ENCODE measurements around the gene PPFIBP1.

Gene PPFIBP1

GRCh38 chr12:27711317-27711682 is 187.3 kb downstream of the PPFIBP1 start:
- TF ChIP-seq, protein P1, sequence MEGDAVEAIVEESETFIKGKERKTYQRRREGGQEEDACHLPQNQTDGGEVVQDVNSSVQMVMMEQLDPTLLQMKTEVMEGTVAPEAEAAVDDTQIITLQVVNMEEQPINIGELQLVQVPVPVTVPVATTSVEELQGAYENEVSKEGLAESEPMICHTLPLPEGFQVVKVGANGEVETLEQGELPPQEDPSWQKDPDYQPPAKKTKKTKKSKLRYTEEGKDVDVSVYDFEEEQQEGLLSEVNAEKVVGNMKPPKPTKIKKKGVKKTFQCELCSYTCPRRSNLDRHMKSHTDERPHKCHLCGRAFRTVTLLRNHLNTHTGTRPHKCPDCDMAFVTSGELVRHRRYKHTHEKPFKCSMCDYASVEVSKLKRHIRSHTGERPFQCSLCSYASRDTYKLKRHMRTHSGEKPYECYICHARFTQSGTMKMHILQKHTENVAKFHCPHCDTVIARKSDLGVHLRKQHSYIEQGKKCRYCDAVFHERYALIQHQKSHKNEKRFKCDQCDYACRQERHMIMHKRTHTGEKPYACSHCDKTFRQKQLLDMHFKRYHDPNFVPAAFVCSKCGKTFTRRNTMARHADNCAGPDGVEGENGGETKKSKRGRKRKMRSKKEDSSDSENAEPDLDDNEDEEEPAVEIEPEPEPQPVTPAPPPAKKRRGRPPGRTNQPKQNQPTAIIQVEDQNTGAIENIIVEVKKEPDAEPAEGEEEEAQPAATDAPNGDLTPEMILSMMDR (IDR thresholded peaks at IDR 0.05; ENCODE audit: insufficient read depth, low read length, poor library complexity, severe bottlenecking): no peak
- peak overlapping the region; percentile 96 for H3K4me3 ChIP-seq (replicated peaks; ENCODE audit: low read depth, low read length)
- no peak for DNase-seq (ENCODE audit: extremely low read depth, insufficient read length)

GRCh38 chr12:27711967-27712366 is 188.0 kb downstream of the PPFIBP1 start:
- Histone ChIP-seq H3K36me3 (ENCODE audit: control insufficient read depth, insufficient read depth, low read length) (peaks cover 5% of the 10 kb centered on the region), H3K27me3 (replicated peaks; ENCODE audit: control insufficient read depth, insufficient read depth, low read length) (no peaks in the 10 kb centered on the region), H3K4me3 (replicated peaks; ENCODE audit: low read depth, low read length) (peak overlapping the region; percentile 96)
- no peak for DNase-seq (ENCODE audit: extremely low read depth, insufficient read length)
- TF ChIP-seq, protein P1 (IDR thresholded peaks at IDR 0.05; ENCODE audit: insufficient read depth, low read length, poor library complexity, severe bottlenecking): no peak

More at GRCh38 chr12:27711317-27711682, 187.3 kb downstream of the PPFIBP1 start:
- no peaks in the 10 kb centered on the region for H3K27me3 ChIP-seq (replicated peaks; ENCODE audit: control insufficient read depth, insufficient read depth, low read length)
- peaks cover 5% of the 10 kb centered on the region for H3K36me3 ChIP-seq (ENCODE audit: control insufficient read depth, insufficient read depth, low read length)

GRCh38 chr12:27723212-27723611 is 199.2 kb downstream of the PPFIBP1 start:
- H3K4me3 ChIP-seq (replicated peaks; ENCODE audit: low read depth, low read length): no peak overlapping the region
- H3K36me3 ChIP-seq (ENCODE audit: control insufficient read depth, insufficient read depth, low read length): peaks cover 2% of the 10 kb centered on the region
- no peak for DNase-seq (ENCODE audit: extremely low read depth, insufficient read length)
- TF ChIP-seq, protein P1 (IDR thresholded peaks at IDR 0.05; ENCODE audit: insufficient read depth, low read length, poor library complexity, severe bottlenecking): no peak
- no peaks in the 10 kb centered on the region for H3K27me3 ChIP-seq (replicated peaks; ENCODE audit: control insufficient read depth, insufficient read depth, low read length)

GRCh38 chr12:27730097-27730588 is 206.1 kb downstream of the PPFIBP1 start:
- Histone ChIP-seq H3K27me3 (replicated peaks; ENCODE audit: control insufficient read depth, insufficient read depth, low read length) (no peaks in the 10 kb centered on the region), H3K36me3 (ENCODE audit: control insufficient read depth, insufficient read depth, low read length) (peaks cover 5% of the 10 kb centered on the region), H3K4me3 (replicated peaks; ENCODE audit: low read depth, low read length) (no peak overlapping the region)
- TF ChIP-seq, protein P1 (IDR thresholded peaks at IDR 0.05; ENCODE audit: insufficient read depth, low read length, poor library complexity, severe bottlenecking): no peak
- DNase-seq (ENCODE audit: extremely low read depth, insufficient read length): no peak

GRCh38 chr12:27732281-27732680 is 208.3 kb downstream of the PPFIBP1 start:
- no peak for DNase-seq (ENCODE audit: extremely low read depth, insufficient read length)
- H3K27me3 ChIP-seq (replicated peaks; ENCODE audit: control insufficient read depth, insufficient read depth, low read length): no peaks in the 10 kb centered on the region

More at GRCh38 chr12:27732281-27732680, 208.3 kb downstream of the PPFIBP1 start:
- TF ChIP-seq, protein P1 (IDR thresholded peaks at IDR 0.05; ENCODE audit: insufficient read depth, low read length, poor library complexity, severe bottlenecking): peak; percentile 60
- H3K4me3 ChIP-seq (replicated peaks; ENCODE audit: low read depth, low read length): no peak overlapping the region
- peaks cover 8% of the 10 kb centered on the region for H3K36me3 ChIP-seq (ENCODE audit: control insufficient read depth, insufficient read depth, low read length)

Measured in GM06990 (cell line).